ENCODE data around the gene DUSP2.
A peak's percentile ranks its signal among the peaks of the same experiment; 100 is the strongest.

Gene DUSP2

GRCh38 chr2:96148410-96149217, 3.4 kb upstream of the DUSP2 start:
- Histone ChIP-seq H3K79me2 (ENCODE audit: insufficient read depth, low read length) (no peaks in the 10 kb centered on the region), H3F3A (ENCODE audit: insufficient read depth, low read length) (no peaks in the 10 kb centered on the region), H2AFZ (ENCODE audit: low read length) (no peak overlapping the region), H4K20me1 (ENCODE audit: insufficient read depth, low read length) (no peaks in the 10 kb centered on the region), H3K9me2 (ENCODE audit: low read depth, low read length) (no peaks in the 10 kb centered on the region), H3K27me3 (ENCODE audit: insufficient read depth, low read length) (no peaks in the 10 kb centered on the region), H3K4me1 (ENCODE audit: insufficient read depth, low read length, severe bottlenecking) (peaks cover 53% of the 10 kb centered on the region), H3K4me3 (ENCODE audit: low read depth, low read length, poor library complexity, severe bottlenecking) (peak overlapping the region; percentile 32), H3K27ac (ENCODE audit: low read depth, low read length, poor library complexity, severe bottlenecking) (peak overlapping the region; percentile 91), H3K9ac (ENCODE audit: low read length) (peak overlapping the region; percentile 90; the same call in 1 of the 2 replicates), H3K4me2 (ENCODE audit: low read length) (peak overlapping the region; percentile 60), H3K36me3 (ENCODE audit: insufficient read depth, low read length) (peaks cover 12% of the 10 kb centered on the region), H3K9me3 (ENCODE audit: low read length) (no peaks in the 10 kb centered on the region)
- TF ChIP-seq EZH2 (IDR thresholded peaks at IDR 0.05; ENCODE audit: borderline replicate concordance, low read length): no peak
- TF ChIP-seq, protein P1, sequence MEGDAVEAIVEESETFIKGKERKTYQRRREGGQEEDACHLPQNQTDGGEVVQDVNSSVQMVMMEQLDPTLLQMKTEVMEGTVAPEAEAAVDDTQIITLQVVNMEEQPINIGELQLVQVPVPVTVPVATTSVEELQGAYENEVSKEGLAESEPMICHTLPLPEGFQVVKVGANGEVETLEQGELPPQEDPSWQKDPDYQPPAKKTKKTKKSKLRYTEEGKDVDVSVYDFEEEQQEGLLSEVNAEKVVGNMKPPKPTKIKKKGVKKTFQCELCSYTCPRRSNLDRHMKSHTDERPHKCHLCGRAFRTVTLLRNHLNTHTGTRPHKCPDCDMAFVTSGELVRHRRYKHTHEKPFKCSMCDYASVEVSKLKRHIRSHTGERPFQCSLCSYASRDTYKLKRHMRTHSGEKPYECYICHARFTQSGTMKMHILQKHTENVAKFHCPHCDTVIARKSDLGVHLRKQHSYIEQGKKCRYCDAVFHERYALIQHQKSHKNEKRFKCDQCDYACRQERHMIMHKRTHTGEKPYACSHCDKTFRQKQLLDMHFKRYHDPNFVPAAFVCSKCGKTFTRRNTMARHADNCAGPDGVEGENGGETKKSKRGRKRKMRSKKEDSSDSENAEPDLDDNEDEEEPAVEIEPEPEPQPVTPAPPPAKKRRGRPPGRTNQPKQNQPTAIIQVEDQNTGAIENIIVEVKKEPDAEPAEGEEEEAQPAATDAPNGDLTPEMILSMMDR (IDR thresholded peaks at IDR 0.05; ENCODE audit: low read length): no peak

DNA sequence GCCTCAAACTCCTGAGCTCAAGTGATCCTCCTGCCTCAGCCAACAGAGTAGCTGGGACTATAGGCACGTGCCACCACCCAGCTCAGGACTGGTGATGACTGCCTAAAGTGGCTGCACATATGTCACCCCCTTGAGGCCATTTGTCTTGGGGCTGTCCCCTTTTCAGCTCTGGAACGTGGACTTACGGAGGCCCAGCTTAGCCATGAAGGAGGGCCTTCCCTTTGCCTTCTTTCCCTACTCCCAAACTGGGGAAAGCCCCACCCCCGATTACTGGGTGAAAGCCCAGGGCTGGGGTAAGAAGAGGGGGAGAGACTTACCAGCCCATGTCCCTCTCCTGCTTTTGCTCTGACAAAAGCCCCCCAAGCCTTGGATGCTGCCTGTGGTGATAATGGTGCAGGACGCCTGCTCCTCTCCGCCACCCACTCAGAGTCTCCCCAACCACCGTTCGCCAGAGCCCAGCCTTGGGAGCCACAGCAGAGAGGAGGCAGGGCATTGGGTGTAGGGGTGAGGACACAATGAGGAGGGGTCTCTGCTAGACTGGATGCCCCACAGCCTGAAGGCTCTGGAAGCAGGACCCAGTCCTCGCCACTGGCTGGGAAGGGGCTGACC, 2.5 kb upstream of the DUSP2 start:
- H3F3A ChIP-seq (ENCODE audit: insufficient read depth, low read length): no peaks in the 10 kb centered on the region
- no peaks in the 10 kb centered on the region for H3K27me3 ChIP-seq (ENCODE audit: insufficient read depth, low read length)
- H3K27ac ChIP-seq (ENCODE audit: low read depth, low read length, poor library complexity, severe bottlenecking): peak overlapping the region; percentile 91
- H3K4me2 ChIP-seq (ENCODE audit: low read length): peak overlapping the region; percentile 60
- no peak overlapping the region for H2AFZ ChIP-seq (ENCODE audit: low read length)
- no peaks in the 10 kb centered on the region for H3K79me2 ChIP-seq (ENCODE audit: insufficient read depth, low read length)
- H3K9ac ChIP-seq (ENCODE audit: low read length): peak overlapping the region; percentile 90; the same call in 1 of the 2 replicates
- TF ChIP-seq EZH2 (IDR thresholded peaks at IDR 0.05; ENCODE audit: borderline replicate concordance, low read length): no peak
- TF ChIP-seq, protein P1 (IDR thresholded peaks at IDR 0.05; ENCODE audit: low read length): peak; percentile 22; the same call in 1 of the 2 replicates
- H3K4me1 ChIP-seq (ENCODE audit: insufficient read depth, low read length, severe bottlenecking): peaks cover 62% of the 10 kb centered on the region
- no peaks in the 10 kb centered on the region for H3K9me2 ChIP-seq (ENCODE audit: low read depth, low read length)
- H3K4me3 ChIP-seq (ENCODE audit: low read depth, low read length, poor library complexity, severe bottlenecking): peak overlapping the region; percentile 32
- H3K9me3 ChIP-seq (ENCODE audit: low read length): no peaks in the 10 kb centered on the region
- no peaks in the 10 kb centered on the region for H4K20me1 ChIP-seq (ENCODE audit: insufficient read depth, low read length)
- peaks cover 21% of the 10 kb centered on the region for H3K36me3 ChIP-seq (ENCODE audit: insufficient read depth, low read length)

DNA sequence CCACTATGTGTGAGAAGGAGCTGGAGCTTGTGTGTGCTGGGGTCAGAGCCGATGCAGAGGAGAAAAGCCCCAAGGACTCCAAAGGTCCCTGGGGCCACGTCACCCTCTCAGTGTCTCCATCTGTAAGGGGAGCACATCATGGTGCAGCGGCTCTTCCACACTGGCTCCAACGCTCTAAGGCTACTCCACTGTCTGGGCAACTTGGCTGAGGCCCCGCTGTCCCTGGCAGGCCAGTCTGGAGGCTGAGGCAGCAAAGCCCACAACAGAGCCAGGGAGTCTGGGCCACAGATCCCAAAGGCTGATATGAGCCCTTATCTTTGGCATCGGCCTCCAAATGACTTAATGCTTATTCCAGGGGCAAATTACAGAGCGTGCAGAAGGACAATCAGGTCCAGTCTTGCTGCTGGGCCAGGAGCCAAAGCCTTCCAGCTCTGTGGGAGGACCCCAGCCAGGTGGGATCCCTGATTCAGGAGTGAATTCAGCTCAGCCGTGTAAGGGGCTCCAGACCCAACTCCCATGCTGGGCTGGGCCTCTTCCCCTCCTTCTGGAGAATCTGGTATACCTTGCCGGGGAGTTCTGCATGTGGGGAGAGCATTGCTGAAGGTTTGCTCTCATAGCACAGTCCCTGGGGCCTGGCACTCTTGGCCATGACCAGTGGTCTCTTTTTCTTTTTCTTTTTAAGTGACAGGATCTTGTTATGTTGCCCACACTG, 1.8 kb upstream of the DUSP2 start:
- no peak overlapping the region for H2AFZ ChIP-seq (ENCODE audit: low read length)
- H3K9ac ChIP-seq (ENCODE audit: low read length): peak overlapping the region; percentile 90
- H3K27me3 ChIP-seq (ENCODE audit: insufficient read depth, low read length): no peaks in the 10 kb centered on the region
- TF ChIP-seq, protein P1 (IDR thresholded peaks at IDR 0.05; ENCODE audit: low read length): no peak
- TF ChIP-seq EZH2 (IDR thresholded peaks at IDR 0.05; ENCODE audit: borderline replicate concordance, low read length): no peak
- H3K4me2 ChIP-seq (ENCODE audit: low read length): peak overlapping the region; percentile 90
- H3K79me2 ChIP-seq (ENCODE audit: insufficient read depth, low read length): no peaks in the 10 kb centered on the region
- H3K9me3 ChIP-seq (ENCODE audit: low read length): no peaks in the 10 kb centered on the region
- H3K4me3 ChIP-seq (ENCODE audit: low read depth, low read length, poor library complexity, severe bottlenecking): peak overlapping the region; percentile 92
- H3K36me3 ChIP-seq (ENCODE audit: insufficient read depth, low read length): peaks cover 24% of the 10 kb centered on the region
- no peaks in the 10 kb centered on the region for H4K20me1 ChIP-seq (ENCODE audit: insufficient read depth, low read length)
- peaks cover 66% of the 10 kb centered on the region for H3K4me1 ChIP-seq (ENCODE audit: insufficient read depth, low read length, severe bottlenecking)
- no peaks in the 10 kb centered on the region for H3F3A ChIP-seq (ENCODE audit: insufficient read depth, low read length)
- peak overlapping the region; percentile 91 for H3K27ac ChIP-seq (ENCODE audit: low read depth, low read length, poor library complexity, severe bottlenecking)
- H3K9me2 ChIP-seq (ENCODE audit: low read depth, low read length): no peaks in the 10 kb centered on the region

All from OCI-LY1 (cell line).